CD4-positive, alpha-beta T cell (primary cell): ENCODE data around the gene SNRPA. TPM values are rescaled to one million over a fixed set of nuclear protein-coding genes. Genes with fewer than 3 reads are reported as not detected.

Experiments
- ATAC-seq: fragments of 200-7000 bp; cut with Tn5 transposase; one replicate; pipeline ENCODE4 v1.10.0; 2022; ENCODE audit warnings: mild to moderate bottlenecking; ENCODE audit not compliant: poor library complexity
- CTCF ChIA-PET: fragments of 350-600 bp; sonication (Branson Sonifier 250); formaldehyde crosslinking; loops from one replicate; lab custom pipeline; 2021; ENCODE audit warnings: antibody characterized with exemption, inconsistent platforms; lab: Charles Lee
- POLR2A ChIA-PET: fragments of 350-600 bp; sonication (Branson Sonifier 250); formaldehyde crosslinking; loops from one replicate; lab custom pipeline; 2021; ENCODE audit warnings: antibody characterized with exemption, inconsistent platforms; lab: Charles Lee
- DNase-seq, 14 experiments: peaks; one replicate each; pipeline ENCODE4 v3.0.0-alpha.2; 2013 to 2020; ENCODE audit warnings: mixed read lengths in 2 of 14
- H3K27ac ChIP-seq, 2 donors: one replicate each; pipeline versions ENCODE4 v1.5.1 to v1.7.0; 2013; ENCODE audit warnings: low read length in 2 of 2, low read depth in 1 of 2, mild to moderate bottlenecking in 1 of 2
- H3K27me3 ChIP-seq, 2 experiments: 1 replicate in 1 of 2; 2 replicates in 1 of 2; pipeline versions ENCODE4 v1.6.1 to v1.7.0; 2013; ENCODE audit warnings: low read length in 2 of 2, control low read depth in 1 of 2, mild to moderate bottlenecking in 1 of 2, moderate library complexity in 1 of 2; ENCODE audit not compliant: insufficient read depth in 2 of 2, control insufficient read depth in 1 of 2
- H3K36me3 ChIP-seq: one replicate; pipeline ENCODE4 v1.6.1; 2013; ENCODE audit warnings: low read length, control low read depth; ENCODE audit not compliant: insufficient read depth
- H3K4me1 ChIP-seq: one replicate; pipeline ENCODE4 v1.6.1; 2013; ENCODE audit warnings: low read length, control low read depth; ENCODE audit not compliant: insufficient read depth
- H3K4me3 ChIP-seq: one replicate; pipeline ENCODE4 v1.5.1; 2013; ENCODE audit warnings: mild to moderate bottlenecking, low read length, moderate library complexity
- H3K9me3 ChIP-seq, 2 experiments: 1 replicate in 1 of 2; 2 replicates in 1 of 2; pipeline versions ENCODE4 v1.6.1 to v1.7.0; 2013; ENCODE audit warnings: low read length in 2 of 2, mild to moderate bottlenecking in 2 of 2, control low read depth in 1 of 2, moderate library complexity in 1 of 2; ENCODE audit not compliant: control insufficient read depth in 1 of 2, insufficient read depth in 1 of 2
- H3K27ac Mint-ChIP-seq: one replicate; pipeline ENCODE4 v1.8.0; 2020; ENCODE audit warnings: mixed read lengths
- H3K27me3 Mint-ChIP-seq: one replicate; pipeline ENCODE4 v1.8.0; 2021; ENCODE audit warnings: mixed read lengths
- H3K36me3 Mint-ChIP-seq: one replicate; pipeline ENCODE4 v1.8.0; 2021; ENCODE audit warnings: low read depth, mixed read lengths
- H3K4me1 Mint-ChIP-seq: one replicate; pipeline ENCODE4 v1.8.0; 2021; ENCODE audit warnings: low read depth, mixed read lengths
- H3K4me3 Mint-ChIP-seq: one replicate; pipeline ENCODE4 v1.8.0; 2020; ENCODE audit warnings: mild to moderate bottlenecking, mixed read lengths
- H3K9me3 Mint-ChIP-seq: one replicate; pipeline ENCODE4 v1.8.0; 2020; ENCODE audit warnings: mixed read lengths
- CTCF ChIP-seq: fragments of 200-600 bp; IDR thresholded peaks from one replicate; pipeline ENCODE4 v1.8.0; 2022; ENCODE audit warnings: antibody characterized with exemption, mild to moderate bottlenecking
- intact Hi-C, 2 experiments: fragments of 100-400 bp; cut with DNase I in 1 of 2; cut with micrococcal nuclease in 1 of 2; formaldehyde crosslinking; loops; one replicate each; pipeline versions ENCODE4 v1.15.1 to v1.9.0; 2023 to 2025; cut with DNase I, micrococcal nuclease
- total RNA-seq, 174 experiments: library from RNA in 2 of 174; stranded (reverse) in 2 of 174; gene quantifications; one replicate each; pipeline ENCODE4 v1.2.3 and lab custom pipeline; 2021 to 2026

The SNRPA gene
- total RNA-seq, 2 experiments from 2014 or later, result 60.3 to 76.7 TPM

GRCh38 chr19:40742477-40742876 is 8.5 kb upstream of the SNRPA start:
- Histone ChIP-seq H3K4me1 (no peaks in the 10 kb centered on the region), H3K27me3 (no peaks in the 10 kb centered on the region), H3K4me3 (no peak overlapping the region), H3K9me3 (no peaks in the 10 kb centered on the region), H3K36me3 (peaks cover 10% of the 10 kb centered on the region), H3K27ac (no peak overlapping the region)
- Mint-ChIP-seq H3K4me3 (no peak overlapping the region), H3K4me1 (no peaks in the 10 kb centered on the region), H3K36me3 (peaks cover 16% of the 10 kb centered on the region), H3K27me3 (no peaks in the 10 kb centered on the region), H3K27ac (no peak overlapping the region), H3K9me3 (no peaks in the 10 kb centered on the region)
- TF ChIP-seq CTCF, result no peak
- CTCF ChIA-PET, result no interaction called here
- intact Hi-C loops, result no loop called here
- no peak for DNase-seq
- ATAC-seq, result no peak
- POLR2A ChIA-PET, result interaction anchor here (0.8 to 0.9 kb wide), 2 partner anchors 25 to 35 kb away, joined by 3 read pairs; partner anchors contain the start of genes COQ8B, ITPKC and RAB4B

- H3K4me3 Mint-ChIP-seq, result no peak overlapping the region
- H3K27ac ChIP-seq, result no peak overlapping the region
- H3K27me3 Mint-ChIP-seq, result no peaks in the 10 kb centered on the region
- no peak for TF ChIP-seq CTCF
- H3K27me3 ChIP-seq, result no peaks in the 10 kb centered on the region
- H3K9me3 Mint-ChIP-seq, result no peaks in the 10 kb centered on the region
- intact Hi-C loops, result no loop called here
- CTCF ChIA-PET, result no interaction called here
- H3K4me1 Mint-ChIP-seq, result no peaks in the 10 kb centered on the region
- POLR2A ChIA-PET, result interaction anchor here (0.8 to 0.9 kb wide), 2 partner anchors 26 to 35 kb away, joined by 3 read pairs; partner anchors contain the start of genes COQ8B, ITPKC and RAB4B
- no peak overlapping the region for H3K4me3 ChIP-seq
- H3K27ac Mint-ChIP-seq, result no peak overlapping the region
- no peak for DNase-seq
- no peaks in the 10 kb centered on the region for H3K4me1 ChIP-seq
- H3K36me3 ChIP-seq, result peaks cover 9% of the 10 kb centered on the region
- ATAC-seq, result no peak
- H3K9me3 ChIP-seq, result no peaks in the 10 kb centered on the region
- H3K36me3 Mint-ChIP-seq, result peaks cover 13% of the 10 kb centered on the region
These were observed 8.1 kb upstream of the SNRPA start for GRCh38 chr19:40742886-40743285.

- ChIA-PET CTCF (no interaction called here), POLR2A (interaction anchor here (0.5 to 1.6 kb wide), 2 partner anchors 54 to 208 kb away, joined by 3 to 6 read pairs; partner anchors contain the start of gene EGLN2)
- H3K36me3 ChIP-seq, result peaks cover 7% of the 10 kb centered on the region
- DNase-seq (no peak), ATAC-seq (no peak)
- Mint-ChIP-seq H3K36me3 (peaks cover 9% of the 10 kb centered on the region), H3K27ac (no peak overlapping the region), H3K4me1 (no peaks in the 10 kb centered on the region), H3K4me3 (no peak overlapping the region), H3K9me3 (no peaks in the 10 kb centered on the region), H3K27me3 (no peaks in the 10 kb centered on the region)
- H3K9me3 ChIP-seq, result no peaks in the 10 kb centered on the region
- intact Hi-C loops, result no loop called here
- no peaks in the 10 kb centered on the region for H3K27me3 ChIP-seq
- no peak overlapping the region for H3K4me3 ChIP-seq
- no peak for TF ChIP-seq CTCF
- peaks cover 2% of the 10 kb centered on the region for H3K4me1 ChIP-seq
- no peak overlapping the region for H3K27ac ChIP-seq
These were observed 7.1 kb upstream of the SNRPA start for GRCh38 chr19:40743926-40744325.
